HG03045 (cell line): ENCODE measurements around the gene WWC1.
"Not testable (repeated sequence)": the region's sequence is repeated elsewhere in the genome, so short reads cannot be mapped to it uniquely, and the experiment has no call there.

ENCODE experiments used
- ATAC-seq: cut with Tn5 transposase; IDR thresholded peaks from one replicate; pipeline ENCODE4 v1.9.1; 2021; ENCODE audit warnings: mild to moderate bottlenecking, moderate library complexity; ENCODE audit not compliant: unreplicated experiment

Gene WWC1

DNA sequence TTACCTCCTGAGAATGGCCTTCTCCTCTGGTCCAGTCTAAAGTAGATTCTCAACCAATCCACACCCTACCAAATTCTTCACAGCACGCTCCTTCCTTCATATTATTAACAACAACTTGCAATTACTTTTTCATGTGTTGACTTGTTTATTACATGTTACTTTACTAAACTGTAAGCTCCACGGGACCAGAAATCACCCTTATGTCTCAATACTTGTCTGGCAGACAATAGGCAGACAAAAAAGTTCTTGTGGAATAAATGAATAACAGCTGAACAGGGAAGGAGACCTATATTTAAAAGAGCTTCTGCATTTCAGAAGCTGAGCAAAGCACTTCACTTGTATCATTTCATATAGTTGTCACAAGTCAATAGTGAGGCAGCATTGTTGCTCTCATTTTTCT lies 5.7 kb upstream of the WWC1 start:
- ATAC-seq: no peak

DNA sequence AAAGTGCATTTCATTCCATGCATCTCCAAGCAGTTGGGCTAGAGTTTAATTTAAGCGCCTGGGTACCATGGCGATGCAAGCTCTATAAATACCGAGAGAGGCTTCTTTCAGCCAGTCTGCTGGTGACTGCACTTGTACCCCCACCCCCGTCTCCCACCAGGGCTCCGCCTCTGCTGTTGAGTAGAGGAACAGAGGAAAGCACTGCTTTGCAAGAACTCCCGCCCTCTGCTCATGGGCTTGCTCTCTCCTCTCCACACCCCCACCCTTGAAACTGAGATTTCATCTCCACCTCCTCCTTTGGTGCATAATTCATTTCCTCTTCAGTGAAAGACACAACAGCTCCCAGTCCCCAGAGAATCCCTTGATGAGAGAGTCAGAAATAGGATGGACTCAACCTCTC lies 5.1 kb upstream of the WWC1 start:
- no peak for ATAC-seq

DNA sequence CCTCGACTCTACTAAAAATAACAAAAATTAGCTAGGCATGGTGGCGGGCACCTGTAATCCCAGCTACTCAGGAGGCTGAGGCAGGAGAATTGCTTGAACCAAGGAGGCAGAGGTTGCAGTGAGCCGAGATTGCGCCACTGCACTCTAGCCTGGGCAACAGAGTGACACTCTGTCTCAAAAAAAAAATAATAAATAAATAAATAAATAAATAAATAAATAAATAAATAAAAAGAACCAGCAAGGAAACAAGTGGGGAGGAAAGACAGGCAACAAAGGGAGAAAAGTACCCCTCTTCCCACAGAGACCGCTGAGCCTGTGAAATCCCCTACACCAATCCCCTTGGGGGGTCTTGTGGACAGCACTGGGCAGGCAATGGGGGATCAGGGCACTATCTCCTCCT lies 4.6 kb upstream of the WWC1 start:
- ATAC-seq: not testable (repeated sequence)

DNA sequence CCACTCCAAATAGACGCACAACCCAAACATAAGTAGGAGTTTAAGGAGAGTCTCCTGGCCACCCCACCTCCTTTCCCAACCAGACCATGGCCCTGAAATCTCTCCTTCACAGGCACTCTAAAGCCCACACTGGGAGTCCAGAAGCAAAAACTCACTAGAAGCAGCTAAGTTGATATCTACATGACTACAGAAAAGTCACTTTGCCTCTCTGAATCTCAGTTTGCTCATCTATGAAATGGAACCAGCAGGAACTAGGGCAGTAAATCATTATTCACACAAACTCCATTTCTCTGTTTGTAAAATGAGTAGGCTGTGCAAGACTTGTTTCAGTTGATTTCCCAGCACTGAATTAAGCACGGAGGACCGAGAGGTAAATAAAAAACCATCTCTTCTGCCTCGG lies 4.1 kb upstream of the WWC1 start:
- ATAC-seq: no peak

DNA sequence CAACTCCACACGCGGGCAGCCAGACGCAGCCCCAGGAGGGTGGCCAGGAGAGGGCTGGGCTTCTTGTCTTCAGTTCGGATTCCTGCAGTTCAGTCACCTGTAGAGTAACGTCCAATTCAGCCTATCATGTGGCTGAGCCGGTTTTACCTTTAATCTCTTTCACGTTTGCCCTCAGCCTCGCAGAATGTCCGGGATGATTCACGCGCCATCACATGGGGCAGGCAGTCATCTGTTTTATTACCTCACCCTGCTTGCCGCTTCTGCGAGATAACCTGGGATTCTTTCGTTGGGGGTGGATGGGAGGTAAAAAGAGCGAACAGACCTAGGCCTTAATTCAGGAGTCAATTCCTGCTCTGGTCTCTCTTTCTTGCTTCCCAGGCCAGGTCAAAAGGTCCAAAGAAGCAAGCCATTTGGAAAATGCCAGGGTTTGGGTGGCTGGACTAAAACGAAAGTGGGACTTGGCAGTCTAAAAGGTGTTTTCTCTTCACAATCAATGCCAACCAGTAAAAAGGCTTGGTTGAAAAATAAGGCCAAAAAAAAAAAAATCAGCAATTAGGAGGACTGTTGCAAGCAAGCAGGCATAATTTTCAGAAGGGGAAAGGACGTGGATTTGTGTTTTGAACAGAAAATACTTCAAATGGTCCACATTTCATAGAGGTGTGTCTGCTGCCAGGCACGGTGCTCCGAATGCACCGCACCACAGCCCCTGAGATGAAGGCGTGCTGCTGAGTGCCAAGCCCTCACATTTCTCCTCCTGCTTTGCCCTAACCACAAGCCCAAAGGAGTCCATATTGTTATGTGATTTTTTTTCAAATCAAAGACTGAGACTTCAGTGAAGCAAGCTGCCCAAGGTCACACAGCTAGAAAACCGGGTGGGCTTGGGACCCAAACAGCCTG lies 2.8 kb upstream of the WWC1 start:
- no peak for ATAC-seq

DNA sequence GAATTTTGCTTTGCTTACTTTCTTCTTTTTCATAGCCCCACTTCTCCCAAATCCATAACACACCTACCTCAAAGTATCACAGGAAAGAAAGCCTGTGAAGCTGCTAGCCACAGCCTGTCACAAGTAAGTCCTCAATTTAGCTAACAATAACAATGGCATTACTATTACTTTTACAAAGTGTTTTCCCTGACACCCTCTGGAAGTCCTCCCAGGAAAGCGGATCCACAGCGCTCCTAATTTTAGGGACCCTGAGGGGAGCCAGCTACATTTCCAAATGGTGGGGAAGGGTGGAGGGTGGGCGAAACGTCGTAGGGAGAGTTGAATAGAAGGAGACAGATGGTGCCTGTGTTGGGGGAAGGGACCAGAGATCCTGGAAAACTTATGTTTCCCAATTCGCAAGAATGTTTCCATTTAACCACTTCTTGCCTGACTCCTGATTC lies 523 bp upstream of the WWC1 start:
- no peak for ATAC-seq

DNA sequence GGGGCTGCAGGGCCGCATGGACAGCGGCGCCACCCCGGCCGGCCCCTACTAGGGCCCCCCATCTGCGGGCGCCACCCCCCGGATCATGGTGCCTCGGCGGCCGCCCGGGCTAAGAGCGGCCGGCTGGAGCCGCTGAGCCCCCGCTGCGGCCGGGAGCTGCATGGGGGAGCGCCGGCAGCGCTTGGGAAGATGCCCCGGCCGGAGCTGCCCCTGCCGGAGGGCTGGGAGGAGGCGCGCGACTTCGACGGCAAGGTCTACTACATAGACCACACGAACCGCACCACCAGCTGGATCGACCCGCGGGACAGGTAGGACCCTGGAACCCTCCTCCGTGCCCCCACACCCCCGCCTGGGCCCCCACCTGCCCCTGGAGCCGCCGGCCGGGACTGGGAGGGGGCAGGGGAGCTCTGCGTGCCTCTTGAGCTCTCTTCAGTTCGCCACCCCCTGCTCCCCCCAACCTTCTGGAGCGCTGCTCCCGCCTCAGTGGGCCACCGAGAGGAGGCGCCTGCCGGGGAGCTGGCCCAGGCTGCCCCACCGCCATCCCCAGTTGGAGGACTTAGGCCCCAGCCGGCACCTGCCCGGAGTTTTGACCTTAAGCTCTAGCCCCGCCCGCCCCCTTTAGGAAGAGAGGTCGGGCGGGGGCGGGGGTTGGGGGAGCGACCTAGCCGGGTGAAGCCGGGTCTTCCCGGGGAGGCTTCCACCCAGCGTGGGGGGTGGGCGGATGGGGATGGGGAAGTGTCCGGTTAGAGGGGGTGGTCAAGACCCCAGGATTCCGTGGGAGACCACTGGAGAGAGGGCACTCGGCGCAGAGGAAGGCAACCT lies 730 bp downstream of the WWC1 start:
- peak; percentile 30 for ATAC-seq

DNA sequence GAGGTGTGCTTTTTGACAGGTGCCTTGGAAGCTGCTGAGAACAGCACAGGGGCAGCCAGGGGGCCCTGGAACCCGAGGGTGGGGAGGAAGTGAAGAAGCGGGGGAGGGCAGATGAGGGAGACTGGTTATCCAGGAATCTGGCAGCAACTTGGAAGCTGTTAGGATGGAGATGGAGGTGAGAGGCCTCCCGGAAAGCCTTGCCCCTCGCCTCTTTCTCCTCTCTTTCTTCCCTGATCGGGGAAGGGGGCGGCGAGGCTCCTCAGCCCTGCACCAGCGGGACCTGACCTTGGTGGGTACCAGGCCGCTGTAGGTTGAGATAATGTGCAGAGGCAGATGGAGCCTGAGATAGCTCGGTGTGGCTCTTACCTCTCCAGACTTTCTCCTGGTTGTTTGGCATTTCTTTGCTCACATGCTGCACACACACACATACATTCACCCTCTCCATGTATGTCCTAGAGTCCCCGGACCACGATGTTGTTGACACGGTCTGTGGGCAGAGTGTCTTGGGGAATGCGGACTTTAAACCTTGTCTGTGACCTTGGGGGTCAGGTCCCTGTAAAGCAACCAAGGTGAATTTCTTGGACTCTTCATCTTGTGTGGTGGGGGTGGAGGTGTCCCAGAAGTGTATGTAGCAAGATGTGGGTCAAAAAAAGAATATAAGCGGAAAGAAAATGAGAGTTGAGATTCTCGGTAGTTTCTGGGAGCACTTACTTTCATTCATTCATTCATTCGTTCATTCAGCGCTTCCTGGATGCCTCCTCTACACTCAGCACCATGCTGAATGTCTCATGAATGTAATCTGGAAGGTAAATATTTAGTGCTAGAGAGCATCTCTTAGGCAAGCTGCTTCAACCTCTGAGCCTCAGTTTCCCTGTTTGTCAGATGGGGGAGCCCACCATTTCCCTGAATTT lies 1.6 kb downstream of the WWC1 start:
- no peak for ATAC-seq

DNA sequence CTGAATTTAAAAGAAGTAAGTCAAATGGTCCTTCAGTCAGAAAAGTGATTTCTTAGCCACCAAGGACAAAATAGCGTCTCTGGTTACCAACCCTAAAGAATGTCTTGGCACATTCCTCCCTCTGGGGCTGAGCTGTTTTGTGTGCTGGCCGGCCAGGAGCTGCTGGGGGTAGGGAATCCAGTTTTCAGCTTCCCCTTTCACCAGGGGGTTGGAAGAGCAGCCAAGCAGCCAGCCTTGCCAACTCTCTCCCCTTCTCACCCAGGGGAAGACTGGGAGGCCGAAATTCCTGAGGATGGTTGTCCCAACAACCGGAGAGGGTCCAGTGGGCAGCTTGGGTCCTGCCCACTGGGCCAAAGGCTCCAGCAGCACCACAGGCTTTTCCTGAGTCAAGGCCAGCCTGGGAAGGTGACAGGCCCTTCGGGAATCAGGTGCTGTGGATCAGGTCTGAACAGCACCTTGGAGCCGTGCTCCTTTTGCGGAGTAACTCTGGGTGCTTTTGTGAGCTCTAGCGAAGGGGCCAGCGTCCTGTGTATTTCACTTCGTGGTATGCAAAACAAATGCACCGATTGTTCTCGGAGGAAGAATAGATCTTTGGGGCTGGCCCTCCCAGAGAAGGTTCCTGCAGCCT lies 4.2 kb downstream of the WWC1 start:
- ATAC-seq: no peak

DNA sequence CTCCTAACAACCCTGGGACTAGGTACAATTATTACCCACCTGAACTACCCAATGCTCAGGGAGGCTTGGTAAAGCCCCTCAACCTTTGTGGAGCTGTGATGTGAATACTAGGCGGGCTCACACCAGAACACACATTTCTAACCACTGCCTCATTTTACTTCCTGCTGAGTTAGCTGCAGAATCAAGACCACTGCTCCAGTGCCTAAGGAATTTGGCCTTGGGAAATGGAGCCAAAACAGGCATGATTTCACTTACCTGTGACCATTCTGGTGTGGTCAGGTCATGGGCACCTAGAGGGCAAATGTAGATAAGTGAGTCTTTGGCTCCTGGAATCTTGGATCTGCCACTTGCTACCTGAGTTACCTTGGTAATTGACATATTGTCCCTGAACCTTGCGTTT lies 5.2 kb downstream of the WWC1 start:
- ATAC-seq: no peak

DNA sequence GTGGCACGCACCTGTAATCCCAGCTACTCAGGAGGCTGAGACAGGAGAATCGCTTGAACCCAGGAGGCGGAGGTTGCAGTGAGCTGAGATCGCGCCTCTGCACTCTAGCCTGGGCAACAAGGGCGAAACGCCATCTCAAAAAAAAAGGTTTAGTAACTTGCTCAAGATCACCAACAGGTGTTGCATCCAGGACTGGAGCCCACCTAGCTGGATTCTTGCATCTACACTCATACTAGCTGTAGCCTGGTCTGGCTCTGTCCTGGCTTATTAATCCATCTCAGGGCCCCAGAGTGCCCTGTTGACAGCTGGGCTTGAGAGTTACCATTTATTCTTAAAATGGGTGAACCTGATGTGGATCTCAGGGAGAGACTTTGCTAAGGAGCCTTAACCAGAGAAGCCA lies 7.5 kb downstream of the WWC1 start:
- ATAC-seq: no peak

DNA sequence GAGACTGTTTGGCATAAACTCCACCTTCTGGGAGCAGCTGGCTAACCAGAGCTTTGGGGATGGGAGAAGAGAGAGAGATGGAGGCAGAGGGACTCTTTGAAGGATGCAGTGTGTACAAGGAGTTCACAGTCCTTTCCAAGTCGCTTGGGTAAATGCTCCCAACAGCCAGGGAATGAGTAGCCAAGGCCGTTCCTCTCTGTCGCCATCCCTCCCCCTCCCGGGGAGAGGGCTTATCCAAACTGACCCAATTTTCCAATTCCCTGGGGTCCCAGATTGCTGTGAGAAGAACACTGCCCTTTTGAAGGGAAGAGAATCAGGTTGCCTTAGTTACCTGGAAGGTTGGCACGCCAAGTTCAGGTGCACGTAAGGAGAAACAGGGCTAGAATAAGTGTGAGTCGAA lies 7.9 kb downstream of the WWC1 start:
- no peak for ATAC-seq

DNA sequence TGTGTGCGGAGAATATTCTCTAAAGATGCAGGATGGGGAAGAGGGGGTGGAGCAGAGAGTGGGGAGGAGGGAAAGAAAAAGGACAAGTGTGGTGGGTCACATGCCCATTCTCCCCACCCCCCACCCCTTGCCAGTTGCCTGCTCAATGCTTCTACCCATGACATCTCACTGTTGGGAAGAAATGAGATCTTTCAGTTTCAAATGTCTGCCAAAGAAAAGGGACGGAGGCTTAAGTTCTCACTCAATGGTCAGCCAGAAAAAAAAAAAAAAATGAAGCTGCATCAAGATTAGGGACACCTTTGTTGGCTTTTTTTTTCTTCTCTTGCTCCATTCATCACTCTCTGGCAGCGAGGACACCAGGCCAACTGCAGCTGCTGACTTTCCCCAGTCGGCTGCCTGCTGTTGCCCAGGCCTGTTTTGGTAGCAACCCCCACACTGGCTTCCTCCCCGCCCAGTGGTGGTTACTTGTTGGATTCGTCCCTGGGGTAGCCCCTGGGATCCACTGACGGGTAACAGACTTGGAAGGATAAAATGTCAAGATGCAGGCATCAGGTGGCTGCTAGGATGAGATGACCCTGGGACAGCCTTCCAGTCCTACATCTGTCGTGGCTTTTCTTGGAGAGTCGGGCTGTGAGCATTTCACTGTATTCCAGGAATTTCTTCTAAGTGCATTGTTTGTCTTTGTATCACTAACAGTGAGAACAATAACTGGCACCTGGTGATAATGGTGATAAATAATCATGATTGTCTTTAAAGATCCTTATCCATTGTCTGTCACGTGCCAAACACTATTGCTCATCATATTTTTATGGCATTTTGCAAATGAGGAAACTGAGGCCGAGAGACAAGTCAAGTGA lies 9.1 kb downstream of the WWC1 start:
- no peak for ATAC-seq

DNA sequence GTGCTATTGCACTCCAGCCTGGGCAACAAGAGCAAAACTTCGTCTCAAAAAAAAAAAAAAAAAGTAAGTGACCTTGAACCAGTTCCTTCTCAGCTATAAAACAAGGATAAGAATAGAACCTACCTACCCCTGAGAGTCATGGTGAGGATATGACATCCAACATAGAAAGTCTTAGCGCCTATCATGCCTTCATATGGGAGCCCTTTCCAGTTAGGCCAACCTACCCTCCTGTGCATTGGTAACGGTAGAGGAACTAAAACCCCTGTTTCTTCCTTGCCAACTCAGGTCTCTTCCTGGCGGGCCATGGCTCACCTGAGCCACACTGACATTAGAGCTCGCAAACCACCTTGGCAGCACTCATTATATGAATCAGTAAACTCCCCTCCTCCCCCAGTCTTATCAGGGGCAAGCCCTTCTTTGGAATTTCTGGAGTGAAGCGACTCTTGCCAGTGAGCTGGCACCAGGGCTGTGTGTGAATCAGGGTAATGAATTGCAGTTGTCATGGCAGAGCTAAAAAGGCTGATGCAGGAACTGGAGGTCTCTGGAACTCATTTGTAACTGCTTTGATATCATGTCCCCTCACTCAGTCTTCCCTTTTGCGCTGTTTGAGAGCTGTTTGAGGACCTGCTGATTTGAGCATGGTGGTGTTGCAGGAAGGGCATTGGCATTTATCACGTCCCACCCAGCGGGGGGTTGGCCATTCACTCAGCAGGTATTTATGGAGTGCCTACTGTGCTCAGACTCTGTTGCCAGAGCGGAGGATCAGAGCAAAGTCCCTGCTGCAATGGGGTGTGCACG lies 10.3 kb downstream of the WWC1 start:
- no peak for ATAC-seq

DNA sequence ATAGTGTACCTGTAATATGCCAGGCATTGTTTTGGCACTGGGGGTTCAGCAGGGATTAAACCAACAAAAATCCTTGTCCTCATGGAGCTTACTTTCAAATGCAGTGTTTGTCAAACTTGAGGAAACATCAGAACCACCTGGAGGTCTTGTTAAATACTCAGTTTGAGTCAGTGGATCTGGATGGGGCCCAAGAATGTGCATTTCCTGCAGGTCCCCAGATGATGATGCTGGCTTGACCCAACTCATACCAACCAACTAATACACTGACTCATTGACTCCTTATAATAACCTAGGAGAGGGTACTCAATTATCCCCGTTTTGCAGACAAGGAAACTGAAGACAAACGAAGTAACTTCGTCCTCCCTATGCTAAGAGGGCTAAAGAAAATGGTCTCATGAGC lies 11.3 kb downstream of the WWC1 start:
- no peak for ATAC-seq

DNA sequence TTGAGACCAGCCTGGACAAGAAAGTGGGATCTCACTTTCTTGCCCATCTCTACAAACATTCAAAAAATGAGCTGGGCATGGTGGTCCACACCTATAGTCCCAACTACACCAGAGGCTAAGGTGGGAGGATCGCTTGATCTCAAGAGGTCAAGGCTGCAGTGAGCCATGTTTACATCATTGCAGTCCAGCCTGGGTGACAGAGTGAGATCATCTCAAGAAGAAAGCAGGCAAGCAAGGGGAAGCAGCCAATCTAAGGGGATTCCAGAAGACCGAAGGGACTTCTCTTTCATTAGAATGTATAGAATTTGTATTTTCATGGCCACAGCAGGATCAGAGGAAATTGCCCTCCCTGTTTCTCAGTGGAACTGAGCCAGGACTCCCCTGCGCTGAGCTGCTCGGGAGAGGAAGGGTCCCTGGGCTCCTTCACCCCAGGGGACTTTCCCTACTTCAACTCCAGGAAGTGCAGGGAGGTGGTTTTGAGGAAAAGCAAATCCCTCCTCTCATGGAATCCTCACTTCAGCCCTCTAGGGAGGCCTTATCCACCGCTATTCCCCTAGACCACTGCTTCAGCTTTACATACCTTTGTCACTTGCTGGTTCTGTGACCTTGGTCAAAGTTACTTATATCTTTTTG lies 12.1 kb downstream of the WWC1 start:
- no peak for ATAC-seq

DNA sequence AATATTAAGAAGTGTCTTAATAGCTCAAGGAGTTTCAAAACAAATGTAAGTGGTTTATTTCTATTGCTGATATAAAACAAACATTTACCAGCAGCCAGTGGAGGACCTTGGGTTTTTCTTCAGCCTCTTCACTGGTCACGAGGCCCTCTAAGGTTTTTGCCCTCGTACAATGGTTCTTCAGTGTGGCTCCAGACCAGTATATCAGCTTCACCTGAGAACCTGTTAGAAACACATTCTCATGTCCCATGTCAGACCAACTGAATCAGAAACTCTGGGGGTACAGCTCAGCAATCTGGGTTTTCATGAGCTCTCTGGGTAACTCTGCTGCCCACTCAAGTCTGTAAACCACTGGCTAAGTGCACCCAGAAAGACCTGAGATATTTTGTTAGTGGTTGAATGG lies 12.9 kb downstream of the WWC1 start:
- ATAC-seq: no peak

DNA sequence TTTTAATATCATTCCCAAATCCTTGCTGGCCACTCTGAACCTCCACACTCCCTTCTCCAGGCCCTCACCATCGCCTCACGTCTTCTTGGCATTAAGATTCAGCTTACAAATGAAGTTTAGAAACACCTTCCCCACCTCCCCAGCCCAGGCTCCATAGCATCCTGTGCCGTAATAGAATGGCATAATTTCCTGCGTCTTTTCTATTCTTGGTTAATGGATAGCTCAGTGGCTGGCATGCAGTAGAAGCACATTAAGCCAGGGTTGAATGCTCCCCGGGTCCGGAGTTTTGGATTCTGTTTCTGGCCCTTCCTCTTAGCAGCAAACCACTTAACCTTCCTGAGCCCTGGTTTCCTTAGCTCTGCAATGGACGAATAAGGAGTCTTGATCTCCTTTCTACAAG lies 13.8 kb downstream of the WWC1 start:
- ATAC-seq: no peak
